Keratinocyte (primary cell): ENCODE results near the gene ERCC8. TPM values are rescaled to one million over a fixed set of nuclear protein-coding genes. Genes with fewer than 3 reads are reported as not detected.

Experiments used
- DNase-seq: peaks from one replicate; pipeline ENCODE4 v3.0.0-alpha.2; 2011; ENCODE audit warnings: low read depth, missing footprints, low spot score
- FAIRE-seq: peaks from 2 replicates; lab custom pipeline; 2011; peaks lifted over from hg19 to GRCh38; lab: Jason Lieb, UNC
- H2AFZ ChIP-seq: 2 replicates; pipeline ENCODE4 v1.6.0; 2012; ENCODE audit warnings: low read length, control low read depth, inconsistent platforms; ENCODE audit not compliant: control insufficient read depth
- H3K27ac ChIP-seq: 2 replicates; pipeline ENCODE4 v1.5.1; 2011; ENCODE audit warnings: low read length; ENCODE audit not compliant: control insufficient read depth, insufficient read depth
- H3K27me3 ChIP-seq: 3 replicates; pipeline ENCODE4 v1.6.0; 2011; ENCODE audit warnings: low read length; ENCODE audit not compliant: control insufficient read depth, insufficient read depth; ENCODE audit errors: extremely low read depth
- H3K36me3 ChIP-seq, 2 experiments: 2 replicates in 1 of 2; 3 replicates in 1 of 2; pipeline ENCODE4 v1.5.1; 2011; ENCODE audit warnings: low read length in 2 of 2, mild to moderate bottlenecking in 1 of 2; ENCODE audit not compliant: control insufficient read depth in 2 of 2, insufficient read depth in 2 of 2; ENCODE audit errors: extremely low read depth in 1 of 2
- H3K4me1 ChIP-seq: 3 replicates; pipeline ENCODE4 v1.5.1; 2011; ENCODE audit warnings: low read length; ENCODE audit not compliant: control insufficient read depth, insufficient read depth; ENCODE audit errors: extremely low read depth
- H3K4me2 ChIP-seq: 3 replicates; pipeline ENCODE4 v1.6.0; 2011; ENCODE audit warnings: low read depth, low read length; ENCODE audit not compliant: control insufficient read depth, insufficient read depth; ENCODE audit errors: extremely low read depth
- H3K4me3 ChIP-seq, 3 experiments: fragments of 200-600 bp in 1 of 3; sonication (generic) in 1 of 3; 2 replicates in 2 of 3; 3 replicates in 1 of 3; pipeline ENCODE4 v1.5.1; 2011 to 2016; ENCODE audit warnings: low read length in 3 of 3, mild to moderate bottlenecking in 3 of 3, control low read depth in 2 of 3, inconsistent platforms in 1 of 3, low read depth in 1 of 3, mixed read lengths in 1 of 3, mixed run types in 1 of 3, moderate library complexity in 1 of 3; ENCODE audit not compliant: control insufficient read depth in 2 of 3, insufficient read depth in 2 of 3; ENCODE audit errors: extremely low read depth in 1 of 3
- H3K79me2 ChIP-seq: 2 replicates; pipeline ENCODE4 v1.6.0; 2012; ENCODE audit warnings: low read length; ENCODE audit not compliant: control insufficient read depth, insufficient read depth
- H3K9ac ChIP-seq: 3 replicates; pipeline ENCODE4 v1.6.0; 2011; ENCODE audit warnings: low read length; ENCODE audit not compliant: control insufficient read depth, insufficient read depth; ENCODE audit errors: extremely low read depth
- H3K9me1 ChIP-seq: 3 replicates; pipeline ENCODE4 v1.6.0; 2011; ENCODE audit warnings: low read length; ENCODE audit not compliant: control insufficient read depth, insufficient read depth; ENCODE audit errors: extremely low read depth
- H3K9me3 ChIP-seq: 2 replicates; pipeline ENCODE4 v1.5.1; 2012; ENCODE audit warnings: low read depth, low read length; ENCODE audit not compliant: control insufficient read depth
- H4K20me1 ChIP-seq: 3 replicates; pipeline ENCODE4 v1.6.0; 2011; ENCODE audit warnings: low read length; ENCODE audit not compliant: control insufficient read depth, insufficient read depth; ENCODE audit errors: extremely low read depth
- EZH2 ChIP-seq: IDR thresholded peaks from one replicate; pipeline ENCODE4 v1.6.1; 2012; ENCODE audit warnings: inconsistent platforms, mild to moderate bottlenecking, low read length, moderate library complexity
- dilution Hi-C: fragments of 300-500 bp; cut with MboI; formaldehyde crosslinking; loops from one replicate; pipeline ENCODE4 v1.7.0; 2020; ENCODE audit warnings: low sequenced_read_pairs; ENCODE audit not compliant: extremely low pct_ligation_motif_present
- polyA plus RNA-seq, 5 experiments: library from polyadenylated mRNA; depleted of rRNA in 3 of 5; stranded (reverse) in 3 of 5; stranded (forward) in 1 of 5; unstranded in 1 of 5; fragments of >200 nt; gene quantifications; 1 replicate in 1 of 5; 2 replicates in 3 of 5; 3 replicates in 1 of 5; pipeline versions ENCODE4 v1.2.1 to v1.2.3, GENCODE V29; 2011 to 2012; ENCODE audit warnings: missing spikeins in 2 of 5, low read depth in 1 of 5, low replicate concordance in 1 of 5
- TF ChIP-seq, protein P1 (sequence below), 3 experiments: IDR thresholded peaks in 1 of 3; conservative IDR thresholded peaks in 1 of 3; optimal IDR thresholded peaks in 1 of 3; 2 replicates in 2 of 3; 3 replicates in 1 of 3; pipeline versions ENCODE3 to v1.5.1; 2011; ENCODE audit warnings: low read length in 3 of 3, mild to moderate bottlenecking in 3 of 3, moderate library complexity in 2 of 3, control low read depth in 1 of 3, inconsistent platforms in 1 of 3; ENCODE audit not compliant: insufficient read depth in 2 of 3; ENCODE audit errors: extremely low read depth in 1 of 3

ERCC8 gene
- polyA plus RNA-seq, 1 donor (not counting 4 experiments of a cell fraction or from before 2014, with no cell fraction given) = 16.6 TPM

DNA sequence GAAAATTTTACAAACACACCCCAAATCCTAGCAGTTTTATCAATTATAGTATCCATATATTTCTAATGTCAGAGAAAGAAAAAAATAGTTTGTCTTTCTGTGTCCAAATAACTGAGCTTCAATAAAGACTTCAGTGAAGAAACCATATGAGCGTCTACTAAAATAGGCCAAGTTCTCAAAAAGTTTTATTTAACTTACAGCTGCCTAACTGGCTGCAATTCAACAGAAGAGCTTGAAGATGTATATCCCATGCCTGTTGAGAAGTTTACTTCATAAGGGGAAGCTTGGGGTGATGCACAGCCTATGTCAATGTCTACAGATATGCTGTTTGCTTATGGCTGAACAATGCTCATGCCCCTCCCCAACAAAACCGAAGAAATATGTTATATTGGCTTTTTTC, 57.1 kb downstream of the ERCC8 start:
- no peak for TF ChIP-seq EZH2
- TF ChIP-seq, protein P1, sequence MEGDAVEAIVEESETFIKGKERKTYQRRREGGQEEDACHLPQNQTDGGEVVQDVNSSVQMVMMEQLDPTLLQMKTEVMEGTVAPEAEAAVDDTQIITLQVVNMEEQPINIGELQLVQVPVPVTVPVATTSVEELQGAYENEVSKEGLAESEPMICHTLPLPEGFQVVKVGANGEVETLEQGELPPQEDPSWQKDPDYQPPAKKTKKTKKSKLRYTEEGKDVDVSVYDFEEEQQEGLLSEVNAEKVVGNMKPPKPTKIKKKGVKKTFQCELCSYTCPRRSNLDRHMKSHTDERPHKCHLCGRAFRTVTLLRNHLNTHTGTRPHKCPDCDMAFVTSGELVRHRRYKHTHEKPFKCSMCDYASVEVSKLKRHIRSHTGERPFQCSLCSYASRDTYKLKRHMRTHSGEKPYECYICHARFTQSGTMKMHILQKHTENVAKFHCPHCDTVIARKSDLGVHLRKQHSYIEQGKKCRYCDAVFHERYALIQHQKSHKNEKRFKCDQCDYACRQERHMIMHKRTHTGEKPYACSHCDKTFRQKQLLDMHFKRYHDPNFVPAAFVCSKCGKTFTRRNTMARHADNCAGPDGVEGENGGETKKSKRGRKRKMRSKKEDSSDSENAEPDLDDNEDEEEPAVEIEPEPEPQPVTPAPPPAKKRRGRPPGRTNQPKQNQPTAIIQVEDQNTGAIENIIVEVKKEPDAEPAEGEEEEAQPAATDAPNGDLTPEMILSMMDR (optimal IDR thresholded peaks at IDR 0.05 in 1 of 3, IDR thresholded peaks at IDR 0.05 in 1 of 3, conservative IDR thresholded peaks at IDR 0.05 in 1 of 3; ENCODE audit: extremely low read depth in 1 of 3, insufficient read depth in 2 of 3, low read length in 3 of 3) = no peak
- no peaks in the 10 kb centered on the region for H3K36me3 ChIP-seq
- FAIRE-seq = no peak
- H3K79me2 ChIP-seq = no peaks in the 10 kb centered on the region
- dilution Hi-C loops = no loop called here
- no peaks in the 10 kb centered on the region for H3K9me1 ChIP-seq
- H3K4me3 ChIP-seq = no peak overlapping the region
- H3K27me3 ChIP-seq = no peaks in the 10 kb centered on the region
- H3K4me1 ChIP-seq = no peaks in the 10 kb centered on the region
- H3K4me2 ChIP-seq = no peak overlapping the region
- no peaks in the 10 kb centered on the region for H3K9me3 ChIP-seq
- H3K9ac ChIP-seq = no peak overlapping the region
- no peaks in the 10 kb centered on the region for H4K20me1 ChIP-seq
- H2AFZ ChIP-seq = no peak overlapping the region
- no peak for DNase-seq
- no peak overlapping the region for H3K27ac ChIP-seq

DNA sequence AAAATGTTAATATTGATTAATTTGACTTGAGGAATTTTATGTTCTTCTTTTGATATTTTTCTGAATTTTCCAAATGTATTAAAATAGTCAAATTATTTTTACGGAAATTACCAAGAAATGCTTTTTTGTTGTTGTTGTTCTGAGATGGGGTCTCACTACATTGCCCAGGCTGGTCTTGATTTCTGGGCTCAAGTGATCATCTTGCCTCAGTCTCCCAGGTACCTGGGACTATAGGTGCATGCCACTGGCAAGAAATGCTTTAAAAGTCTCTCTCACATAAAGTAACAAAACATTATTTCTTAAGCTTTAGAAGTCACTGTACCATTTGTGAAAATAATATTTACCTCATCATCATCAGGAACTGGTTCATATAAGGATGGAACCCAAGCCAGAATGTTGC, 57.8 kb downstream of the ERCC8 start:
- Histone ChIP-seq H2AFZ (no peak overlapping the region), H3K27me3 (no peaks in the 10 kb centered on the region), H4K20me1 (no peaks in the 10 kb centered on the region), H3K9me3 (no peaks in the 10 kb centered on the region), H3K4me2 (no peak overlapping the region), H3K79me2 (no peaks in the 10 kb centered on the region), H3K4me1 (no peaks in the 10 kb centered on the region), H3K9ac (no peak overlapping the region), H3K27ac (no peak overlapping the region), H3K36me3 (no peaks in the 10 kb centered on the region), H3K4me3 (no peak overlapping the region), H3K9me1 (no peaks in the 10 kb centered on the region)
- TF ChIP-seq EZH2 = no peak
- TF ChIP-seq, protein P1 (optimal IDR thresholded peaks at IDR 0.05 in 1 of 3, IDR thresholded peaks at IDR 0.05 in 1 of 3, conservative IDR thresholded peaks at IDR 0.05 in 1 of 3; ENCODE audit: extremely low read depth in 1 of 3, insufficient read depth in 2 of 3, low read length in 3 of 3) = no peak
- dilution Hi-C loops = no loop called here
- FAIRE-seq (no peak), DNase-seq (no peak)
